GM19324 (cell line): ENCODE results near the gene CLK1.

Experiments used
- ATAC-seq: cut with Tn5 transposase; IDR thresholded peaks from one replicate; pipeline ENCODE4 v1.9.1; 2021; ENCODE audit warnings: mild to moderate bottlenecking, moderate library complexity; ENCODE audit not compliant: unreplicated experiment, low FRiP score

Gene CLK1

DNA sequence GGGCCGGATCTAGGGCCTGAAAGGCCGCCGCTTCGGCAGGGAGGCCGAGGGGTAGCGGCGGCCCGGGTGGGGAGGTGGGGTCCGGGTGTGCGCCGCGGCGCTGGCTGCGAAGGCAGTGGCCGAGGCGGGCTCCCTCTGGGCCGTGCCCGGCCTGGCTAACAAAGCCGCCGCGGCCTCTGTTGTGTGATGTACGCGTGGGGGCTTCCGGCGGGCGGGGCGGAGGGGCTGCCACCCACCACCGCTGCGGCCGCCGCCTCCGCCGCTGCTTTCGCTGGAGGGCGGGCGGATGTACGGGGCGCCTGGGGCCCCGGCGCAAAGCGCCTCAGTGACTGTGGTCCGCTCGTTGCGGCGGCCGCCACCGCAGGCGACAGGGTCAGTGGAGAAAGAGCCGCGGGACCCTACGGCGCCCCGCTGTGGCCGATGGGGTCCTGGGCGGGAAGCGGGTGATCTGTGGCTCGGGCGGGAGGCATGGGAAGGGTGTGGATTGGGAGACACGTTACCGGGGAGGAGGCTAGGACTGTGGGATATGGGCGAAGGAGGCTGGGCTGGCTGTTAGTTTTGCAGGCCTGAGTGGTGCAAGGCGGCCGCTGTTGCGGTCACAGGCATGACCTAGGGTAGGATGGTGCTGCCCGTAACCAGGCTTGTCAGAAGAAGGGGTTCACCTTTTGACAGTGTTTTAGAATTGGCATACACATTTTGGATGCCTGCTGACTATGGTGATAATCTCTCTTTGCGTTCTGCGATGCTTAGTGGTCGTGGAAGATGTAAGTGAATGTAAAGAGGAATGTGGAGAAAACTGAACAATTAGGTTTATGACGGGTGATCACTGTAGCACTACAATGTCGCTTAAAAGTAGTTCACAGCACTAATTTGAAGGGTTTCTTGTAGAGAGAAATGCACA lies 52.1 kb downstream of the CLK1 start:
- ATAC-seq: peak; percentile 42

DNA sequence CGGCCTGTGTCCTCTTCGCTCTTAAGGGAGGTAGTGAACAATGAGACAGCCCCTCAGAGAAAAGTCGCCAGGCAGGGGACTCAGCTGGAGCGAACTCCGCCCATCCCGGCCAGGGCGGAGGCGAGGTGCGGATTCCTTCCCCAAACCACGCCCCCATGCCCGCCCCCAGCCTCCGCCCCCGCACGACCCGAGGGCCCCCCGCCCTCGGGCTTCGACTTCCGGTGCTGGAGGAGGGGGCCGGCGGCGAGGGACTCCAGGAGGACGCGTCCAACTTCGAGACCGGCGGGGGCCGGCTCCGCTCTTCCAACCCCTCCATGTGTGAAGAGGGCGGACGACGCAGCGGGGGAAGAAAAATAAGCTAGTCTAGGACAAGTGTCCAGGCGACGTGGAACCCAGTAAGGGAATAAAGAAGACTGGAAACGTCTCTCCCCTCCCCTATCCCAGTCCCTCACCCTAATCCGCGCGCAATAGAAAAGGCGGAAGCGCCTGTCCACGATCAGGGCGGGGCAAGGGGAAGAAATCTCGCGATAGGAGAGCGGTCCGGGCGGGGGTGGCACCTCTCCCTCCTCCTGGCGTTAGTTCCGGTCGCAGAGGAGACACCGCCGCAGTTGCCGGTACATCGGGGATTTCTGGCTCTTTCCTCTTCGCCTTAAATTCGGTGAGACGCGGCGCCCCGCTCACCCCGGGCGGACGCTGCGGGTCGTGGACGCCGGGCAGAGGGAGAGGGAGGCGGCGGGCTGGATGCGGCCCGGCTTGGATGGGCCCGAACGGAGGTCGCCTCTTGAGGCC lies 52.9 kb downstream of the CLK1 start, which contains the start of gene BZW1:
BZW1 (plus strand) TSS at position 578 of the 789 bp plus-strand sequence. CDS start 1,308 bp downstream, outside the sequence.
- peak; percentile 90 for ATAC-seq

DNA sequence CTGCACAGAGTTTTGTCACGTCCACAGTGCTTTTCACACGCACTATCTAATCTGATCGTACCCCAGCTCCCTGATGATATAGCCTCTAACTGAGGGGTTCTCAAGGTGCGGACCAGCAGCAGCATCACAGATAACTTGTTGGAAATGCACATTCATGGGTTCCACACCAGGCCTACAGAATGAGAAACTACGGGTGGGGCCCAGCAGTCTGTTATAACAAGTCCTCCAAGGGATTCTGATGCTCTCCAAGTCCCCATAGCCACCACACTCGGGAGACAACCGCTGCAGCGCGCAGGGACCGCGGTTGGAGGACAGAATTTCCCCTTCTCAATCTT lies 53.5 kb downstream of the CLK1 start:
- ATAC-seq: no peak

DNA sequence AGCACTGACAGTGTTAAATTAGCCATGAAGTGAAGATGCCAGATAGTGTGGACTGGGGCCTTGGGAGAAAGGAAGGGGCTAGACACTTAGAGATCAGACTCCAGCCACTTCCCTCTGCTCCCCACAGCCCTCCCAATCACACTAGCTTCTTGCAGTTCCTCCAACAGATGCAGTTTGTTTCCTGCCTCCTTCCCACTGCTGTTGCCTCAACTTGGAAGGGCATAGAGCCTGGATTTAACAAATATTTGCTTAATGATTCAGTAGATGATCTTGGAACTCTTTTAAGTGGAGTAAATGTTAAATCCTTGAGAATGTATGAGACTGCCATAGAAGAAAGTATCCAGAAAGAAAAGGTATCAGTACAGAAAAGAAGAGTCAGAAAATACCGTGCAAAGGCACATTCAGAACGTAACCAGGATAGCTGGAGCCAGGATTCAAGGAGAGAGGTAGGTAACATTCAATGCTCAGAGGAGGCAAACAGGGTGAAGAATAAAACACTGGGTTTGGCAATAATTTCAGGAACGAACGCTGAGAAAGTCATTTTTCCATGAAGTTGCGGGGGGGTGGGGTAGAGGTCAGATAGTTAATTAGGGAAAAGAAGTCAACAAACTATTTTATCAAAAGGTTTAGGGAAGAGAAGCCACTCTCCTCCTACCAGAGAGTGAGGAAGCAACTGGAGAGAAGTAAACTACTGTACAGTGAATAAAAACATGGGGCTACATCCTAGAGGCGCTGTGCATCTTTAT lies 54.0 kb downstream of the CLK1 start:
- ATAC-seq: no peak

DNA sequence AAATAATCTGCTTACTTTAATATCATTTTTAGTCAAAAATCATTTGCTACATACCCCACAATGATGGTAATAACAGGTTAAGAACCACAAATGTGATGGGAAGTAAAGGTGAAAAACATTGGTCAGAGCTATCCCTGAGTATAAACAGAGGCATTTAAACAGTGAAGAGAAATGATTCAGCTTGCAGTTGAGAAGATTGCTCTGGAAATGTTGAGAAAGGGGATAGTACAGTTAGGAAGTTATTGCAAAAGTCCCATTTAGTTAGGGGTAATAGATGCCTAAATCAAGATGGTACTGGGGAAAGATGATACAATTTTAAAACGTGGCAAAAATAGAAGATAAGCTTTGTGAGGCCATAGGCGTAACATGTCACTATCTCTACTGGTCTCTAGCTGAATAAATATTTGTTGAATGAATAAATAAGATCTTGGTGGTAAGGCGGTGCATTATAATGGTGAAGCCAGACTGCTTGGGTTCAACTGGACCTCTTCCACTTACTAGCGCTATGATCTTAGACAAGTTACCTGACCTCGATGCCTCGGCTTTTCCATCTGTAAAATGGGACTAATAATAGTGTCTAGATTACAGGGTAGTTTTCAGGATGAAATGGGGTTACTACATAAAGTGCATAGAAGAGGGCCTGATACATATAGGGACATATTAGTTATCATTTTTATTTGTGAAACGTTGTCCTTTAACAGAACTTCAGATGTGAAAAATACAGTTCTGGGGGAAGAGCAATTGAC lies 54.8 kb downstream of the CLK1 start:
- ATAC-seq: no peak
